SH-SY5Y (cell line): Measurements from ENCODE around the gene RNF141.

Experiments used
- GATA2 ChIP-seq: IDR thresholded peaks from 2 replicates; pipeline ENCODE4 v1.6.1; 2011; ENCODE audit warnings: mild to moderate bottlenecking, low read depth, low read length
- GATA3 ChIP-seq: IDR thresholded peaks from 2 replicates; pipeline ENCODE4 v1.6.1; 2011; ENCODE audit warnings: low read depth, mild to moderate bottlenecking, low read length, moderate library complexity

DNA sequence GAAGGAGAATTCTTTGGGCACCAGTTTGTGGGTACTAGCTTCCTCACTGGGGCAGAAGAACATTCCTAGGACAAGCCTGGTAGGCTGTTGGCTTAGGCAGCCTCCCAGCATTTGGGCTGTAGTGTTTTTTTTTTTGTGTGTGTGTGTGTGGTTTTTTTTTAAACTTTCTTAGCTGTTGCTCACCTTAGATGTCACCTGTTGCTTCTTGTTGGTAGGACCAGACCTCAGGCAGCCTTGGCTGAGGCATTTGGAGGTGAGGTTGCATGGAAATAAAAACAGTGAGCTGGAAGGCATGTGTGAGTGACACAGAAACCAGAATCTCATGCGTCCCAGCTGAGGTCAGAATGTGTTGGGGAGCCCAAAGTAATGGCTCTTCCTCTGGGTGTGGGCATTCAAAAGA lies 64.6 kb downstream of the RNF141 start:
- TF ChIP-seq GATA2 (no peak), GATA3 (no peak)
